Activated CD8-positive, alpha-beta memory T cell treated with anti-CD3 and anti-CD28 coated beads, Interleukin-2, amount 50 U/mL, for 1 hour (primary cell): ENCODE measurements around the gene NTRK2.

Experiments
- DNase-seq: peaks from one replicate; pipeline ENCODE4 v3.0.0-alpha.2; 2020; ENCODE audit errors: extremely low read depth

Gene NTRK2

DNA sequence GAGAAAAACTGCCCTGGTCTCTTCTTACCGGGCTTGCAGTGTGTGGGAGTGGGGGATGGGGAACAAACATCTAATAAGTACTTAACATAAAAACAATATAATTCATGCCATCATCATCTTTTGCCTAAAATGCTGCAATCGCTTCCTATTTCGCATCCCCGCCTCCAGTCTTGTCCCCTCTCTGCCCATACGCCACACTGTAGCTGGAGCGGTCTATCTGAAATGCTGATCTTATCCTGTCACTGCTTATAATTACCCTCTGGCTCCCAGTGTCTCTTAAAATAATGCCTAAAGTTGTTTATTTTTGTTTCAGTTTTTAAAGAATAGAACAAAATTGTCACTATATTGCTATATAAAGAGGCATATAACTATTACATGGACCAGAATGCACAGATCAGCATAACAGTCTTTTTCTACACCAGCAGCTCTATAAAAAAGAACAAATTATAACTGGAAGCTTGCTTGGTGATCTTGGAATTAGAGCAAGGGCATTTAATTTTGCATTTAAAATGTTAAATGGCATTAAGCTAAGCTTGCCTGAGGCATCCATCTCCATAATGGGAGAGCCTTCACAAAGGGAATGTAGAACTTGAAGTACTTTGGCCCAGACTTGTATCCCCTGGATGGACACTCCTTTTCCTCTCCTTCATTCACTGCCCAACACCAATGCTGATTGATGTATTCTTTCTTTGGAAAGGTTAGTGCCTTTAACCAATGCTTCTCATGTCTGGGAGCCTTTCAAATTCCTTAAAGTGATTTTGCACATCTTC is 12.2 kb downstream of the NTRK2 start:
- DNase-seq = no peak

GRCh38 chr9:84686068-84686467 is 16.5 kb downstream of the NTRK2 start:
- DNase-seq = no peak

- no peak for DNase-seq
Observed at GRCh38 chr9:84688956-84689355, 19.4 kb downstream of the NTRK2 start.

DNA sequence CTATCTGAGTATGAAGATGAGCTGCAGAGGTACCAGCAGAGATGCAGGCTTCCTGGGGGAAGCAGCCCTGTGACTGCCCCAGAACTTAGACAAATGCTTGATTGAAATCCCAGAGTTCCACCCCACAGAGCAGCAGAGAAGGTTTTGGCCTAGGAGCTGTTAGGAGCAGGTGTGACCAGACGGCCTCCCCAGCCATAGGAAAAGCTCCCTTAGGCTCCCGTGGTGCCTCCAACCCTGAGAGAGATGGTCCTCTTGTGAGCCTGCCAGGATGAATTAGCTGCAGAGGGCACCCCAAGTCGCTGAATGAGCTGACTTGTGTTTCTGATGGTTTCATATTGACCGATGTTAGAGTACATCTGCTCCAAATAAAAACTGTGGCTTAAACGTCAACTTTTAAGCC is 22.1 kb downstream of the NTRK2 start:
- no peak for DNase-seq

GRCh38 chr9:84694248-84694647 is 24.7 kb downstream of the NTRK2 start:
- DNase-seq = no peak

DNA sequence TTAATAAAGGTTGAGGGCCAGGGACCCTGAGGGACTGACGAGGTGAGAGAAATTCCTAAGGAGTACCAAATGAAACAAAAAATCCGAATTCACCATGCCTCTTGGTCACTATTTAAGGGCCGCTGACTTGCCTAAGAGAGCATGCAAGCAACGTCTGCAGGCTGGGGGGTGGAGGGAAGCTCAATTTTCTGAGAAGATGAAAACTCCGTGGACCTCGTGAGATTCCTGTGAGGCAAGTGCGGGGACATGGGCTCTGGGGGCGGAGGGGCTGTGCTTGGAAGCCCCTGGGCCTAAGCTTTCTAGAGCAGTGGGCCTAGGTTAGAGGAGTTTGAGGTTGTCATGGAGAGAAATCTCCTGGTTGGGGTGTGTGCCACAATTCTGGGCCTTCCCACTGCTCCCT is 27.5 kb downstream of the NTRK2 start:
- DNase-seq = no peak

- DNase-seq = no peak
Observed at GRCh38 chr9:84697509-84698114, 28.1 kb downstream of the NTRK2 start.

DNA sequence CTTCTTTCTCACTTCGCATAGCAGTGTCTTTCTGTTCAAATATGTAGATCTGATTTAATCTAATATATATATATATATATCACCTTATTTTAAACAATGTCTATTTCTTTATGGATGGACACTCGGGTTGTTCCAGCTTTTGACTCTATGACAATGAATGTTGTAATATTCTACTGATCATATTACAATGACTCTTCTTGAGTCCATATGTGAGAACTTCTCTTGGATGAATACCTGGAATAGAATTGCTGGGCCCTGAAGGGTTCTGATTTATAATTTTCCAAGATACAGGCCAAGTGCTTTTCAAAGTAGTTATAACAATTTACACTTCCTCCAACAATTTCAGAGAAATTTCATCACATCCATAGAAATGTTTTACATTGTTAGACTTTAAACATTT is 28.8 kb downstream of the NTRK2 start:
- no peak for DNase-seq

GRCh38 chr9:84699984-84700383 is 30.5 kb downstream of the NTRK2 start:
- DNase-seq = no peak

DNA sequence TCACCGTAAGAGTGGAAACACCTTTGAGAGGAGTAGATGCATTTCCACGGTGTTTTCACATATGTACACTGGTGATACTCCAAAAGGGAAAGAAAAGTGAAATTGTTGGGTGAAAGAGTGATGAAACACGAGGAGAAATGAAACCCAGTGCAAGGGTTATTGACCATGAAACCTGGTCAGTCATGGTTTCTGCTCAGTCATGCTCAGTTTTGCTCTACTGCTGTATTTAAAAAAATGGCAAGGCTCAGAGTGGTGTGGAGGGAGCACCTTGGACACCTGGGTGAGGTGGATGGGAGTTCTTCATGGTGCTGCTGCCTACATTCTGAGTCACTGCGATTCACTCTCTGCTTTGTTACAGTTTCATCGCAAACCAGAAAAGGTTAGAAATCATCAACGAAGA is 32.3 kb downstream of the NTRK2 start:
- DNase-seq = no peak

- no peak for DNase-seq
Observed at GRCh38 chr9:84702471-84702870, 32.9 kb downstream of the NTRK2 start.

- no peak for DNase-seq
Observed at GRCh38 chr9:84703793-84704192, 34.3 kb downstream of the NTRK2 start.

- no peak for DNase-seq
Observed at GRCh38 chr9:84705128-84705527, 35.6 kb downstream of the NTRK2 start.

DNA sequence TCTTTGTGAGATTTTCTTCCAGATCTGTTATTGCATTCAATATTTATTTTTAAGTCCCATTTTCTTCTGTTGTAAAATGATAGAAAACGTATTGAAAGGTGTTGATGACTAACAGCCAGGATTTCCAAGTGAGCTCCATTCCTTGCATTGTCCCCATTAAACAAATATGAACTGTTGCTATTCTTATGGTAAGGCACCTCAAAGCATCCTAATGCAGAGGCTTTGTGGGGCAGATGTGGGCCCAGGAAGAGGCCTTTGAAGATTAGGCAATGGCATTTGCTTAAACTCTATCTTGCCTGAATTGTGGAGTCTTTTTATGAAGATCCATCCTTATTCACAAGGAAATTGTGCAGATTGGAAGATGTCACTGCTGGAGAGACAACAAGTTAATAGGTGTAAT is 38.9 kb downstream of the NTRK2 start:
- no peak for DNase-seq

DNA sequence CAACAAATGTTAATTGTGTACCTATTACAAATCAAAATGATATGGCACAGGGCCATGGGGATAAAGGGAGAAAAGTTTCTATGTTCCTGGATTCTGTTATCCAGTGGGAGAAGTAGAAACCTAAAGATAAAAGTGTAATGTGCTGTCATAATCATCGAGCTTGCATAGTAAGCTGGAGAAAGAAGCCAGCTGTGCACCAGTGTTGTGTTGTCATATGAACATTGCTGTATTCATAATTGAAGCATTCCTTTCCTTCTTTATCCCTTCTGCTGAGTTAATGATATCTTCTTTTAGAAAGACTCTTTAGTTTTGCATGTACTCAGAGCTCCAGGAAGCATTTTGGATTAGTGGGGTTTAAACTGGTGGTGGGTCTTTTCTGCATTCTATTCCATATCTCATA is 39.5 kb downstream of the NTRK2 start:
- no peak for DNase-seq

DNA sequence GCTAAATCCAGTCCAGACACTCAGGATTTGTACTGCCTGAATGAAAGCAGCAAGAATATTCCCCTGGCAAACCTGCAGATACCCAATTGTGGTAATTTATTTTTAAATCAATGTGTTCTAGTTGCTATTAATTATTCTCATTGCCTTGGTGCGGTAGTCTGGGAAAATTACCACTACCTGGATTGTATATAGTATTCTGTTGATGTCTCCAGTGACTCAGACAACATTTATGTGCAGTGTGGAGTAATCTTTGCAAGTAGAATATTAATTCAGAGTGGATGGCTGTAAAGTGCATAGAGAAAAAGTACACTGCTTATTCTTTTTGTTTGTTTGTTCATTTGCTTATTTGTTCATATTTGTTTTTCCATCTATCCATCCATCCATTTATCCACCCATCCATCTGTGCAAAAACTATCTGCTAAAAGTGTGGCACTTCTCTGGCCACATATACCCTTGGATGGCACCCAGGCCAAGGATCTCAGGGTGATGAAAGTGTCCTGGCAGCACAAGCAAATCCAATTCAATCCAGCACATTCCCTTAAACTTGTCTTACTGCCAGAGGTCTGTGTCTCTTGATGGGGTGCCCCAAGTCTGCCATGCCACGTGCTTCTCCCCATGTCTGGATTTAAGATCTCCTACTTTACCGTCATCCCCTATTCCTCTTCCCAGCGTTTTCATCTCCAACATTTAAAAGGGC is 41.3 kb downstream of the NTRK2 start:
- DNase-seq = no peak

DNA sequence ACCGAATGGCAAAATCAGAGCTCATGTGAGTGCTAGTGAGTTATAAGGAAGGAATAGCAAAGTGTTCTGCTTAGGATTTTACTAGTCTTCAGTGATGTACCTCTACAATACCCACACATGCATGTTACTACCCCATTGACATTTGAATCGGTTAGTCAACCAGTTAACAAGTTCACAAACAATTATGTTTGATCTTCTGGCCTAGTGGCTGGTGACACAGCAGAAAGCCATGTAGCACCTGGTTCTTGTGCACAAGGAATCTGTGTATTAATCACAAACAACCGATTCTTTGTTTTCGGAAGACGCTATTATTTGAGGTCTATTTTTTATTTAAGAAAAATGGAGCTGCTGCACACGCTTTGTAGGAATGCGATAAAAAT is 41.9 kb downstream of the NTRK2 start:
- DNase-seq = no peak

DNA sequence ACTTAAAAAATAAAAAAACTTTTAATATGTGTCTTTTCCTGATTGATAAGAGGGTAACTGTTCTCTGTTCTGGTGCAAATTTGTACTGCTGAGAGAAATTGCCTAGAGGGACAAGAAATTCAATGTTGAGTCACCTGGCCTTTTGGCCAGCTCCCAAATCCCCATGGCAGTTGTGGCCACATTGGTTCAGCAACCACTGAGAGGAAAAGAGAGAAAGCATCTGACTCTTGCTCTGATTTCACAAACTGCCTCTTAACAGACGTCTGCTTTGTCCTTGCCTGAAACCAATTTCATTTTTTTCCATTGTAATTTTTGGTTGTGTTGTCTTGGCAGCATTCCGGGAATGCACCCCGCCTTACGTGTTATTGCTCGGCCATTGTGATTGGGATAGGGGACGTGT is 42.4 kb downstream of the NTRK2 start:
- DNase-seq = no peak

DNA sequence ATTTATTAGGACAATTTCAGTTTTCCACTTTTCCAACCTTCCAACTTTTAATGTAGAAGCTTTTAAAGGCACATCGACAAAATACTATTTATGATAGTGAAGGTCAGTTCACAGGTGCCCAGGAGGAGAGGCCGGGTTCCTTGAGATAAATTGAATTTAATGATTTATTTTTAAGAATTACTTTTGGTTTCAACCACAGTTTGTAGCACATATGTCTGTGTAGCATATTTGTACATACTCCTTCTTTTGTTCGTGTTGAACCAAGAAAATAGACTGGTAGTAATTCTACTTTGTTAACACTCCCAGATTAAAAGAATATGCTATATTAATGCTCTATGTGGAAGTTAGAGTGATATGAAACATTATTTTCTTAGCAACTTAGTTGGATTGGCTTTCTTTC is 46.7 kb downstream of the NTRK2 start:
- no peak for DNase-seq

DNA sequence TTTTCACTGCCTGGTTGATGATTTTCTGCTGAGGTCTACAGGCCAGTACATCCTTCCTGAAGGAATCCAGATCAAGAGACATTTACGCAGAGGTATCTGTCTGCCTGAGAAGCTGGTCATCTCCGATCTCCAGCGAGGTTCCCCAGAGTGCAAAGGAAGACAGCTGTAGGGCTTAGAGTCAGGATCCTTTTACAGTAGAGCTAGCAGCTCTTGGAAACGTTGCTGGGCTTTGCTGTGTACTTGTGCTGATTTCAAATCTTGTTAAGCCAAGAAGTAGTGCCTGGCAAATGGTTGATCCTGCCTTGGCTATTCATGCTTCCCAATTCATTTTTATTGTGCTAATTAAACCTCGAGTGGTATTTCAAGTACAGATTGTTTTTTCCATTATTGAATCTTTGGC is 48.9 kb downstream of the NTRK2 start:
- no peak for DNase-seq

GRCh38 chr9:84722388-84722989 is 53.0 kb downstream of the NTRK2 start:
- no peak for DNase-seq

- no peak for DNase-seq
Observed at GRCh38 chr9:84723426-84723825, 53.9 kb downstream of the NTRK2 start.

GRCh38 chr9:84731696-84732095 is 62.2 kb downstream of the NTRK2 start:
- DNase-seq = no peak
